Retinal pigment epithelial cell (primary cell): ENCODE results near the gene PRKCH.

Experiments used
- DNase-seq: peaks from one replicate; pipeline ENCODE4 v3.0.0-alpha.2; 2010; ENCODE audit warnings: low read depth
- H3K4me3 ChIP-seq: 2 replicates; pipeline ENCODE4 v1.5.1; 2011; ENCODE audit warnings: mild to moderate bottlenecking, low read length, control low read depth, moderate library complexity
- TF ChIP-seq, protein P1 (sequence below): conservative IDR thresholded peaks from 2 replicates; pipeline ENCODE4 v1.5.1; 2011; ENCODE audit warnings: low read depth, low read length, control low read depth, inconsistent platforms

Gene PRKCH

DNA sequence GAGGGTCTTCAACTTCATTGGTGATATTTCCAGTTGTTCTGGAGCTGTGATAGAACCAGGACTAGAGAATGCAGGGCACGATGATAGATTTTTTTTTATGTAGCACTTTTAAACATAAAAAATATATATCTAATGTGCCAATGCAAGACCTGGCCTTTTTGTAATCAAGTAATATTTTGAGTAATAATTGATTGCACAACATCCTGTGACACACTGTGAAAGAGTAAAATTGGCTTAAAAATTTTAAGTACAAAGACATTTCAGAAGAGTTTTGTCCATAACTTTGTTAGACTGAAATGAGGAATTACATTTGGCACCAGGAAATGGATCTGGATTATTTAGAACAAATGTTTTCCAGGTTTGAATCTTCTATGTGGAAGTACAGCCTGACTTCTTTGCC, 22.1 kb downstream of the PRKCH start:
- no peak overlapping the region for H3K4me3 ChIP-seq
- TF ChIP-seq, protein P1, sequence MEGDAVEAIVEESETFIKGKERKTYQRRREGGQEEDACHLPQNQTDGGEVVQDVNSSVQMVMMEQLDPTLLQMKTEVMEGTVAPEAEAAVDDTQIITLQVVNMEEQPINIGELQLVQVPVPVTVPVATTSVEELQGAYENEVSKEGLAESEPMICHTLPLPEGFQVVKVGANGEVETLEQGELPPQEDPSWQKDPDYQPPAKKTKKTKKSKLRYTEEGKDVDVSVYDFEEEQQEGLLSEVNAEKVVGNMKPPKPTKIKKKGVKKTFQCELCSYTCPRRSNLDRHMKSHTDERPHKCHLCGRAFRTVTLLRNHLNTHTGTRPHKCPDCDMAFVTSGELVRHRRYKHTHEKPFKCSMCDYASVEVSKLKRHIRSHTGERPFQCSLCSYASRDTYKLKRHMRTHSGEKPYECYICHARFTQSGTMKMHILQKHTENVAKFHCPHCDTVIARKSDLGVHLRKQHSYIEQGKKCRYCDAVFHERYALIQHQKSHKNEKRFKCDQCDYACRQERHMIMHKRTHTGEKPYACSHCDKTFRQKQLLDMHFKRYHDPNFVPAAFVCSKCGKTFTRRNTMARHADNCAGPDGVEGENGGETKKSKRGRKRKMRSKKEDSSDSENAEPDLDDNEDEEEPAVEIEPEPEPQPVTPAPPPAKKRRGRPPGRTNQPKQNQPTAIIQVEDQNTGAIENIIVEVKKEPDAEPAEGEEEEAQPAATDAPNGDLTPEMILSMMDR = no peak
- no peak for DNase-seq

DNA sequence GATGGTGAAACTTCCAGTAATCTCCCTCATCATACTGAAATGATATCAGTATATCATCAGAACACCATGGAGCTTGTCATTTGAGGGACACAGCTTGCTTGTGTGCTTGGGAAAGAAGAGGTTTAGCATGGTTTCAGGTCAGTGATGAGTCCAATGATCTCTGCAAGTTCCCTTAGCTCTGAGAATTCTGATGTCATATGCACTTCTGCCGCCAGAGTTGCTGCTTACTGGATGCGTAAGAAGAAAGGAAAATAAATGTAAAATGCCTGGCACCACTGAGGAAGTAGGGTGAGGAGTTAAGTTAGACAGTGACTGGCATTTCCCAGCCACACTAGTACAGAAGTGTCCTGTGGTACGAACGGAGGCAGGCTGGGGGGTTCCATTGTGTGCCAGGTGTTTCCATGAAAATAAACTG, 22.6 kb downstream of the PRKCH start:
- DNase-seq = no peak
- TF ChIP-seq, protein P1 = no peak
- H3K4me3 ChIP-seq = no peak overlapping the region

DNA sequence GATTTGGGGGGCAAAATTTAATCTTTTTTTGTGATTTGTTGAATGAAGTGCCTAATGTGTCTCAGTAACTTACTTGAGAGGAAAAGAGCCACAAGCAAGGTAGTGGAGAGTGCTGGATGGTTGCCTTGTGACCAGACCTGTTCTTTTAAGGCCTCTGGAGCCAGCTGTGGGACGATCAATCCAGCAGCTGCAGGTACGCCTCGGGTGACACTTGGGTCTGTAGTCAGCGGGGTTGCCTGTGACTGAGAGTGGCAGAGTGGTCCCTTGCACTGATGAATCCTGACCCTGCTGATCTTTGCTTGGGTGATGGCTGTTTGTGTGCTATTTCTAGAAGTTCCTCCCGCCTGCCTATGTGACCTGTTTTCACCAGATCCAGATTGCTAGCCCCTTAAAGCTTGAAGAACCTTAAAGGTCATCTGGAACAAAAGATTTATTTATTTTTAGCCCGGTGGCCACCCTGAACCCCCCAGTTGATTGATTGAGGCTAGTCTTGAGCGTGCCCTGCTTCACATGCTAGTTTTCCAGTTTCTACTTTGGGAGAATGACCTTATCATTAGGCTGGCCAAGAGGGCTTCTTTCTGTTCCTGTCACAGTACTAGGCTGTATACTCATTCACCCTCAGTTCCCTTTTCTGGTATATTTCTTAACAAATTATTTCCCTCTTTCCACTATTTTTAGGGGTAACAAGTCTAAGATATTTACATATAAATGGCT, 23.2 kb downstream of the PRKCH start:
- H3K4me3 ChIP-seq = no peak overlapping the region
- TF ChIP-seq, protein P1 = no peak
- no peak for DNase-seq

DNA sequence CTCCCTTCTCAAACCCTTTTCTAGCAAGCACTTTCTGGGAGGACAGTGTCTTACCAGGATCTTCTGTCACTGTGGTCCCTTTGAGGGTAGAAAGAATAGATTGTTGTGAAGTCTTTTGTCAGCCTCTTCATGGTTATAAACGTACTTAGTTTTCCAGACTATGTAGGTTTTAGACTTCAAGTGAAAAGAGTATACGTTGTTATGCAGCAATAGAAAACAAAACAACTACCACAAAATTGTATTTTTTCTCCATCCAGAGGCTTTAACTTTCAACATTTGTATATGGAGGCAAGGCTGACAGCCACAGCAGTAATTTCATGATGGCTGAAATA, 23.7 kb downstream of the PRKCH start:
- no peak for DNase-seq
- no peak overlapping the region for H3K4me3 ChIP-seq
- TF ChIP-seq, protein P1 = no peak

DNA sequence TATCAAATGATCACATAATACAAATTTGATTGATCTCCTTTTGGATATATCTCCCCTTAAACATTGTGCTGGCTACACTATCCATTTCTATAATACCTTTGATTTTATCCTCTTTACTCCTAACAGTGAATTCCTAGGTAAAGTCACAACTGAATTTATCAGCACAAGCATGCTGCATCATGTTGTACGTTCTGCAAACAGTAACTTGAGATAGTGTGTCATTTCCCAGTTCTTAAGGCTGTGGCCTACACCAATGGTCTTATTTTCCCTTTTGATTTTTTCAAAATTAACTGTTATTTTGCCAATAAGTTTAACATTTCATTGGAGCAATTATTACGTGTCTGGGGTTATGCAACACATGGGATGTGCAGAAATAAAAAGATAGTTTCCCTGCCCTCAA, 24.8 kb downstream of the PRKCH start:
- TF ChIP-seq, protein P1 = no peak
- no peak for DNase-seq
- H3K4me3 ChIP-seq = no peak overlapping the region

DNA sequence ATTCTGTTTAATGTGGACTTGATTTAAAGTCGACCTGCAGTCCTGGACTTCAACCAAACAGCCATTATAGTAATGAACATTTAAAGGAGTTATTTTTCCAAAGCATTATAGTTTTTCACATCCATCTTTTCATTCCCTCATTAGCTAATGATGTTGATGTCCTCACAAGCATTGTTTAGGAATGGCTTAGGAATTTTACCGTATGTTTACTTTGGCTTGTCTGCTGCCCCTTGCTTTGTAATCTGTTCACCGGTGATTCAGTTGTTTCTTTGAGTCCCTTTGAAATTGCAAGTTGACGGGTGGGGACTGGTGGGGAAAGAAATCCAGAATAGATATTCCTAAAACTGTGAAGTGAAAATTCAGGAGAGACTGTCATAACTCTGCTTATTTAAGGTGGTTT, 25.4 kb downstream of the PRKCH start:
- TF ChIP-seq, protein P1 = no peak
- no peak for DNase-seq
- H3K4me3 ChIP-seq = no peak overlapping the region

DNA sequence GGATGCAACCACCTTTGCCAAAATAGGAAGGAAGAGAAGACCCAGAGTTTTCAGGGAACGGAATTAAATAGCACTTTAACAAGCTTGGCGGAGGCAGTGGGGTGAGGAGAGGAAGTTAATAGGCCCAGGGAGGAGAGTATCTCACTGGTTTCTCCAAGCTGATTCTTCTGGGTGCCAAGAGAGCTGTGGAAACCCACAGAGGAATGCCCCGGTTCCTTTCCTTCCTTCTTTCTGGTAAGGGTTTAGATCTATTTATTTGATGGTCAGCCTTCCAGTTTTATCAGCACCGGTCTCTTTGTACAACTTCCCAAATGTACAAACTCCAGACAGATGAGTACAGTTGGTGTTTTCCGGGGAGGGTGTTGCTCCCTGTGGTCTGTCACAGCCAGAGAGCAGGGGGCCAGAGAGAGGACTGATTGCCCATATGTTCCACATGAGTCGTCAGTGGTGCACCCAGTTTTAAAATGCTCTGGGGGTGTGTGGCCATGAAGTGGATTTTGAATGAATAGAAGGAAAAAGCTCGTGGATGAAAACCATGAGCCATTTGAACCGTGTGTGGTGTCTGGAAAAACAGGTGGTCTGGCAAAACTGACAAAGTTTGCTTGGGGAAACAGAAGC, 26.6 kb downstream of the PRKCH start:
- H3K4me3 ChIP-seq = no peak overlapping the region
- TF ChIP-seq, protein P1 = no peak
- no peak for DNase-seq
